B cell (primary cell): ENCODE data around the gene ARHGAP26. TPM values are rescaled to one million over a fixed set of nuclear protein-coding genes. Genes with fewer than 3 reads are reported as not detected.
"Not testable (repeated sequence)": the region's sequence is repeated elsewhere in the genome, so short reads cannot be mapped to it uniquely, and the experiment has no call there.

Experiments
- ATAC-seq: fragments of 200-7000 bp; cut with Tn5 transposase; one replicate; pipeline ENCODE4 v1.10.0; 2021; ENCODE audit warnings: low read depth, mild to moderate bottlenecking, moderate number of reproducible peaks, moderate library complexity
- CTCF ChIA-PET: fragments of 350-600 bp; sonication (Branson Sonifier 250); formaldehyde crosslinking; loops from one replicate; lab custom pipeline; 2021; ENCODE audit warnings: antibody characterized with exemption, inconsistent platforms; lab: Charles Lee
- POLR2A ChIA-PET: fragments of 350-600 bp; sonication (Branson Sonifier 250); formaldehyde crosslinking; loops from one replicate; lab custom pipeline; 2021; ENCODE audit warnings: antibody characterized with exemption; lab: Charles Lee
- DNase-seq: peaks from one replicate; pipeline ENCODE4 v3.0.0; 2013
- H2AFZ ChIP-seq: 2 replicates; pipeline ENCODE4 v1.6.1; 2012; ENCODE audit warnings: mild to moderate bottlenecking, low read depth, low read length; ENCODE audit not compliant: insufficient read depth, poor library complexity, severe bottlenecking
- H3K27ac ChIP-seq, 2 donors: 1 replicate in 1 of 2; 2 replicates in 1 of 2; pipeline ENCODE4 v1.5.1; 2012 to 2013; ENCODE audit warnings: low read length in 2 of 2, mild to moderate bottlenecking in 2 of 2, moderate library complexity in 1 of 2
- H3K27me3 ChIP-seq, 4 experiments: fragments of 200-600 bp in 1 of 4; sonication (generic) in 1 of 4; replicated peaks in 1 of 4; 1 replicate in 2 of 4; 2 replicates in 2 of 4; pipeline versions ENCODE4 v1.6.1 to v1.7.0; 2013 to 2016; ENCODE audit warnings: low read length in 3 of 4, mild to moderate bottlenecking in 2 of 4, mixed read lengths in 1 of 4, moderate library complexity in 1 of 4; ENCODE audit not compliant: insufficient read depth in 4 of 4, control insufficient read depth in 3 of 4; ENCODE audit errors: control extremely low read depth in 1 of 4
- H3K36me3 ChIP-seq, 2 experiments: replicated peaks in 1 of 2; 1 replicate in 1 of 2; 2 replicates in 1 of 2; pipeline versions ENCODE4 v1.6.1 to v1.7.1; 2013; ENCODE audit warnings: low read length in 1 of 2; ENCODE audit not compliant: insufficient read depth in 2 of 2, control insufficient read depth in 1 of 2; ENCODE audit errors: control extremely low read depth in 1 of 2, extremely low read depth in 1 of 2
- H3K4me1 ChIP-seq, 2 donors: fragments of 200-600 bp in 1 of 2; sonication (generic) in 1 of 2; 1 replicate in 1 of 2; 2 replicates in 1 of 2; pipeline versions ENCODE4 v1.5.1 to v1.6.1; 2013 to 2017; ENCODE audit warnings: low read length in 2 of 2; ENCODE audit not compliant: control insufficient read depth in 2 of 2, insufficient read depth in 2 of 2
- H3K4me2 ChIP-seq: replicated peaks from 2 replicates; pipeline ENCODE3; 2012; ENCODE audit warnings: mild to moderate bottlenecking, low read depth, low read length; ENCODE audit not compliant: poor library complexity, severe bottlenecking
- H3K4me3 ChIP-seq, 5 experiments: fragments of 200-600 bp in 1 of 5; sonication (generic) in 1 of 5; 1 replicate in 3 of 5; 2 replicates in 2 of 5; pipeline versions ENCODE4 v1.5.1 to v1.7.0; 2011 to 2016; ENCODE audit warnings: low read length in 4 of 5, mild to moderate bottlenecking in 4 of 5, low read depth in 2 of 5, control low read depth in 1 of 5, moderate library complexity in 1 of 5; ENCODE audit not compliant: insufficient read depth in 1 of 5; ENCODE audit errors: control extremely low read depth in 1 of 5, extremely low read depth in 1 of 5
- H3K79me2 ChIP-seq: fragments of 200-600 bp; sonication (generic); one replicate; pipeline ENCODE4 v1.6.0; 2016; ENCODE audit warnings: low read length; ENCODE audit not compliant: control insufficient read depth, insufficient read depth
- H3K9ac ChIP-seq: fragments of 200-600 bp; sonication (generic); 2 replicates; pipeline ENCODE4 v1.6.1; 2017; ENCODE audit warnings: mild to moderate bottlenecking, low read length, moderate library complexity
- H3K9me3 ChIP-seq, 3 donors: one replicate each; pipeline versions ENCODE4 v1.6.1 to v1.7.1; 2013; ENCODE audit warnings: low read length in 2 of 3; ENCODE audit not compliant: control insufficient read depth in 2 of 3, insufficient read depth in 1 of 3; ENCODE audit errors: control extremely low read depth in 1 of 3
- H4K20me1 ChIP-seq: 2 replicates; pipeline ENCODE4 v1.6.0; 2012; ENCODE audit warnings: mild to moderate bottlenecking, low read length; ENCODE audit not compliant: insufficient read depth, control insufficient read depth, poor library complexity, severe bottlenecking
- H3K27ac Mint-ChIP-seq: one replicate; pipeline ENCODE4 v1.8.0; 2021; ENCODE audit warnings: mixed read lengths
- H3K27me3 Mint-ChIP-seq: one replicate; pipeline ENCODE4 v1.8.0; 2021; ENCODE audit warnings: mixed read lengths
- H3K4me1 Mint-ChIP-seq: one replicate; pipeline ENCODE4 v1.8.0; 2021; ENCODE audit warnings: mixed read lengths
- H3K4me3 Mint-ChIP-seq: one replicate; pipeline ENCODE4 v1.8.0; 2021; ENCODE audit warnings: mixed read lengths
- H3K9me3 Mint-ChIP-seq: one replicate; pipeline ENCODE4 v1.8.0; 2022; ENCODE audit warnings: mixed read lengths; ENCODE audit not compliant: insufficient read depth
- CTCF ChIP-seq: fragments of 200-600 bp; IDR thresholded peaks from one replicate; pipeline ENCODE4 v1.8.0; 2022; ENCODE audit warnings: antibody characterized with exemption, mild to moderate bottlenecking
- EZH2 ChIP-seq: IDR thresholded peaks from 2 replicates; pipeline ENCODE4 v1.6.1; 2012; ENCODE audit warnings: borderline replicate concordance, low read depth, mild to moderate bottlenecking, moderate library complexity, low read length; ENCODE audit not compliant: insufficient read depth, poor library complexity, severe bottlenecking
- WGBS: methylation state at CpG from one replicate; pipeline ENCODE4 v1.1.5; 2013; ENCODE audit warnings: missing lambda C conversion rate; ENCODE audit not compliant: insufficient coverage; 5-methylcytosine and 5-hydroxymethylcytosine counted together
- intact Hi-C: fragments of 100-400 bp; cut with micrococcal nuclease; formaldehyde crosslinking; loops from one replicate; pipeline ENCODE4 v1.10.0; 2022
- polyA plus RNA-seq: library from polyadenylated mRNA; depleted of rRNA; stranded (reverse); fragments of >200 nt; gene quantifications from 2 replicates; pipeline ENCODE4 v1.2.3, GENCODE V29; 2012
- total RNA-seq, 2 donors: library from RNA; stranded (reverse); fragments of 120-200 nt in 1 of 2; gene quantifications; 1 replicate in 1 of 2; 2 replicates in 1 of 2; pipeline versions ENCODE4 v1.2.3 to v1.2.4, GENCODE V29; 2013 to 2022

The ARHGAP26 gene
- total and polyA plus RNA-seq, 2 donors (not counting 1 experiment from before 2014, with no cell fraction given): 1.8 to 22.5 TPM

GRCh38 chr5:143200781-143201398 lies 430.7 kb downstream of the ARHGAP26 start:
- intact Hi-C loops: no loop called here
- ATAC-seq (no peak), DNase-seq (no peak)
- H3K27ac ChIP-seq: no peak overlapping the region
- POLR2A ChIA-PET: no interaction called here
- H2AFZ ChIP-seq: no peak overlapping the region
- no peak overlapping the region for H3K9ac ChIP-seq
- H3K9me3 Mint-ChIP-seq: peaks cover 4% of the 10 kb centered on the region
- H3K79me2 ChIP-seq: no peaks in the 10 kb centered on the region
- H3K27me3 Mint-ChIP-seq: no peaks in the 10 kb centered on the region
- 88% methylated on average over 1 of the region's 1 CpG for WGBS
- H4K20me1 ChIP-seq: no peaks in the 10 kb centered on the region
- H3K36me3 ChIP-seq: no peaks in the 10 kb centered on the region
- H3K9me3 ChIP-seq: peaks cover 0 to 1% (median 0%) of the 10 kb centered on the region in 3 donors
- CTCF ChIA-PET: no interaction called here
- TF ChIP-seq EZH2: no peak
- TF ChIP-seq CTCF: no peak
- H3K4me1 ChIP-seq: no peaks in the 10 kb centered on the region
- H3K27ac Mint-ChIP-seq: no peak overlapping the region
- peaks cover under 1% of the 10 kb centered on the region for H3K4me1 Mint-ChIP-seq
- no peak overlapping the region for H3K4me3 ChIP-seq
- H3K4me3 Mint-ChIP-seq: no peak overlapping the region
- no peaks in the 10 kb centered on the region for H3K27me3 ChIP-seq
- H3K4me2 ChIP-seq: no peak overlapping the region

GRCh38 chr5:143201589-143201988 lies 431.4 kb downstream of the ARHGAP26 start:
- Histone ChIP-seq H3K27me3 (no peaks in the 10 kb centered on the region), H3K79me2 (no peaks in the 10 kb centered on the region), H3K4me3 (no peak overlapping the region), H3K36me3 (no peaks in the 10 kb centered on the region), H4K20me1 (no peaks in the 10 kb centered on the region), H3K27ac (no peak overlapping the region), H3K4me1 (no peaks in the 10 kb centered on the region), H3K9ac (no peak overlapping the region), H3K4me2 (no peak overlapping the region), H2AFZ (no peak overlapping the region), H3K9me3 (peaks cover 0 to 1% (median 0%) of the 10 kb centered on the region in 3 donors)
- DNase-seq: no peak
- TF ChIP-seq EZH2 (no peak), CTCF (no peak)
- Mint-ChIP-seq H3K27ac (no peak overlapping the region), H3K4me1 (peaks cover 8% of the 10 kb centered on the region), H3K9me3 (peaks cover 4% of the 10 kb centered on the region), H3K4me3 (no peak overlapping the region), H3K27me3 (no peaks in the 10 kb centered on the region)
- ChIA-PET POLR2A (no interaction called here), CTCF (interaction anchor here (0.8 kb wide), 1 partner anchor 626 kb away, joined by 4 read pairs; no protein-coding TSS in a partner anchor)
- intact Hi-C loops: no loop called here
- no peak for ATAC-seq
- no CpG with 5 or more reads among the region's 3 CpGs for WGBS

GRCh38 chr5:143203301-143203956 lies 433.3 kb downstream of the ARHGAP26 start:
- H3K79me2 ChIP-seq, H2AFZ ChIP-seq, CTCF ChIA-PET, POLR2A ChIA-PET, H3K4me3 Mint-ChIP-seq, H3K4me3 ChIP-seq, ATAC-seq, H3K4me1 ChIP-seq, H3K9me3 ChIP-seq, H3K4me2 ChIP-seq, H3K27ac Mint-ChIP-seq, H3K27me3 Mint-ChIP-seq, intact Hi-C loops, H3K27ac ChIP-seq, H3K9ac ChIP-seq, H4K20me1 ChIP-seq, H3K36me3 ChIP-seq, DNase-seq, H3K9me3 Mint-ChIP-seq, H3K27me3 ChIP-seq: not testable (repeated sequence)
- no CpG with 5 or more reads among the region's 4 CpGs for WGBS
- peaks cover 11% of the 10 kb centered on the region for H3K4me1 Mint-ChIP-seq
